SU-DHL-6 (cell line): Measurements from ENCODE around the gene HECW1.

Source experiments
- H2AFZ ChIP-seq: fragments of 200-600 bp; sonication (generic); 2 replicates; pipeline ENCODE4 v1.6.1; 2014; ENCODE audit warnings: low read depth, mild to moderate bottlenecking, moderate library complexity, mixed read lengths, antibody characterized with exemption, low read length; ENCODE audit not compliant: severe bottlenecking
- H3F3A ChIP-seq: fragments of 200-600 bp; shearing (Covaris generic); 2 replicates; pipeline ENCODE4 v1.6.0; 2016; ENCODE audit warnings: antibody characterized with exemption, mild to moderate bottlenecking; ENCODE audit not compliant: insufficient read depth
- H3K27ac ChIP-seq: fragments of 200-600 bp; sonication (generic); 2 replicates; pipeline ENCODE4 v1.5.1; 2016; ENCODE audit warnings: low read depth, mild to moderate bottlenecking, low read length, moderate library complexity, mixed read lengths
- H3K27me3 ChIP-seq: fragments of 200-600 bp; sonication (generic), shearing (Covaris generic); 2 replicates; pipeline ENCODE4 v1.6.0; 2014; ENCODE audit warnings: mild to moderate bottlenecking, low read length
- H3K36me3 ChIP-seq: fragments of 200-600 bp; sonication (generic); 2 replicates; pipeline ENCODE4 v1.6.1; 2014; ENCODE audit warnings: mild to moderate bottlenecking, low read length, mixed read lengths
- H3K4me2 ChIP-seq: fragments of 300-600, 200-600 bp; shearing (Covaris generic), sonication (generic); 2 replicates; pipeline ENCODE4 v1.6.0; 2014; ENCODE audit warnings: low read length, low read depth, mild to moderate bottlenecking; ENCODE audit not compliant: poor library complexity, severe bottlenecking
- H3K4me3 ChIP-seq: fragments of 200-600 bp; sonication (generic); 2 replicates; pipeline ENCODE4 v1.5.1; 2014; ENCODE audit warnings: antibody characterized with exemption, low read length, mild to moderate bottlenecking, mixed read lengths; ENCODE audit not compliant: insufficient read depth, poor library complexity, severe bottlenecking
- H3K79me2 ChIP-seq: fragments of 200-600 bp; sonication (generic); 2 replicates; pipeline ENCODE4 v1.6.1; 2014; ENCODE audit warnings: mild to moderate bottlenecking, low read length, moderate library complexity; ENCODE audit not compliant: insufficient read depth
- H3K9ac ChIP-seq: fragments of 200-600 bp; sonication (generic); 2 replicates; pipeline ENCODE4 v1.7.0; 2014; ENCODE audit warnings: mild to moderate bottlenecking, low read length
- H3K9me2 ChIP-seq: fragments of 200-600 bp; sonication (generic); replicated peaks from 2 replicates; pipeline ENCODE4 v1.6.1; 2014; ENCODE audit warnings: low read length; ENCODE audit not compliant: insufficient read depth
- H3K9me3 ChIP-seq: fragments of 200-600 bp; sonication (generic); 2 replicates; pipeline ENCODE4 v1.6.1; 2014; ENCODE audit warnings: low read length, mixed read lengths; ENCODE audit not compliant: insufficient read depth
- H4K20me1 ChIP-seq: fragments of 200-600 bp; sonication (generic); 2 replicates; pipeline ENCODE4 v1.6.1; 2014; ENCODE audit warnings: low read depth, mild to moderate bottlenecking, antibody characterized with exemption, low read length, moderate library complexity, mixed read lengths
- EZH2phosphoT487 ChIP-seq: fragments of 200-600 bp; sonication (generic), shearing (Covaris generic); conservative IDR thresholded peaks from 2 replicates; pipeline ENCODE4 v1.6.1; 2018; ENCODE audit warnings: mild to moderate bottlenecking, antibody characterized with exemption, low read length, moderate library complexity, mixed read lengths
- TF ChIP-seq, protein P1 (sequence below): fragments of 200-600 bp; sonication (generic); IDR thresholded peaks from one replicate; pipeline ENCODE4 v1.5.1; 2017; ENCODE audit warnings: antibody characterized with exemption, mild to moderate bottlenecking, low read length, moderate library complexity; ENCODE audit not compliant: insufficient read depth, poor library complexity, severe bottlenecking

Gene HECW1

DNA sequence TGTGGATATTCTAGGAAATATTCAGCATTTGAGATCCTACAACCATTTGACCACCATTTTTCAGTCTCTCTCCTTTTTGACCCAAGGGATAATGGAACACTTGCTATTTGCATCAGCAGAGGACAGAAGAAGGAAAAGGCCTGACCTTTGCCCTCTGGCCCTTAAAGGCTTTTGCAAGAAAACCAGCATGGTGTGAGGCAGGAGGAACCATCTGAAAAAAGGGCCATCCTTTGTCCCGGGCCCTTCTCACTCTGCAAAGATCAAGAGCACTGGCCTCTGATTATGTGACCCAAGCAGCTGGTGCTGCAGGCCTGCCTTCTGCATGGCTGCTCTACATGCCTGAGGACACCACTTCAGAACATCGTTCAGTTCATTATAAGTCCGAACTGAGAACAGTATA lies 337.1 kb downstream of the HECW1 start:
- no peaks in the 10 kb centered on the region for H3K79me2 ChIP-seq
- H3K36me3 ChIP-seq: no peaks in the 10 kb centered on the region
- H4K20me1 ChIP-seq: no peaks in the 10 kb centered on the region
- H3F3A ChIP-seq: no peaks in the 10 kb centered on the region
- TF ChIP-seq, protein P1, sequence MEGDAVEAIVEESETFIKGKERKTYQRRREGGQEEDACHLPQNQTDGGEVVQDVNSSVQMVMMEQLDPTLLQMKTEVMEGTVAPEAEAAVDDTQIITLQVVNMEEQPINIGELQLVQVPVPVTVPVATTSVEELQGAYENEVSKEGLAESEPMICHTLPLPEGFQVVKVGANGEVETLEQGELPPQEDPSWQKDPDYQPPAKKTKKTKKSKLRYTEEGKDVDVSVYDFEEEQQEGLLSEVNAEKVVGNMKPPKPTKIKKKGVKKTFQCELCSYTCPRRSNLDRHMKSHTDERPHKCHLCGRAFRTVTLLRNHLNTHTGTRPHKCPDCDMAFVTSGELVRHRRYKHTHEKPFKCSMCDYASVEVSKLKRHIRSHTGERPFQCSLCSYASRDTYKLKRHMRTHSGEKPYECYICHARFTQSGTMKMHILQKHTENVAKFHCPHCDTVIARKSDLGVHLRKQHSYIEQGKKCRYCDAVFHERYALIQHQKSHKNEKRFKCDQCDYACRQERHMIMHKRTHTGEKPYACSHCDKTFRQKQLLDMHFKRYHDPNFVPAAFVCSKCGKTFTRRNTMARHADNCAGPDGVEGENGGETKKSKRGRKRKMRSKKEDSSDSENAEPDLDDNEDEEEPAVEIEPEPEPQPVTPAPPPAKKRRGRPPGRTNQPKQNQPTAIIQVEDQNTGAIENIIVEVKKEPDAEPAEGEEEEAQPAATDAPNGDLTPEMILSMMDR: no peak
- no peak for TF ChIP-seq EZH2phosphoT487
- no peak overlapping the region for H3K27ac ChIP-seq
- H3K4me2 ChIP-seq: no peak overlapping the region
- H3K9me3 ChIP-seq: no peaks in the 10 kb centered on the region
- no peak overlapping the region for H3K9ac ChIP-seq
- H3K27me3 ChIP-seq: no peaks in the 10 kb centered on the region
- no peak overlapping the region for H2AFZ ChIP-seq
- no peak overlapping the region for H3K4me3 ChIP-seq
- H3K9me2 ChIP-seq: no peaks in the 10 kb centered on the region

DNA sequence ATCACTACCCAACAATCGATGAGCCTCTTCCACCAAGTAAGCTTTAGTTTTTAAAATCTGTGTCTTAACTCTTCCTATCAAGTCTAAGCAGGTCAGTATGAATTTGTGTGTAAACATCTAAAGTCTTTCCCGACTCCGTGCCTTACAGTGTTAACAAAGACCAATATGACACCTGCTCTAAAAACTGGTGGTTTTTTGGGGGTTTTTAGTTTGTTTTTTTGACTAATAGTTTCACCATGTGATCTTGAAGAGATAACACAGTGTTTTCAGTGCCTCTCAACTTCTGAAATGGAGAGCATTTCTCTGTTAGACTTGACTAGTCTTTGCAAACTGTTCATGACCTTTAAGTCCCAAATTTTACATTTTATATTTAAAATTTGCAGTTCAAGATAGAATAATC lies 338.4 kb downstream of the HECW1 start:
- H3K9me3 ChIP-seq: no peaks in the 10 kb centered on the region
- H2AFZ ChIP-seq: no peak overlapping the region
- H3K4me3 ChIP-seq: no peak overlapping the region
- H4K20me1 ChIP-seq: no peaks in the 10 kb centered on the region
- no peak overlapping the region for H3K4me2 ChIP-seq
- H3F3A ChIP-seq: no peaks in the 10 kb centered on the region
- no peaks in the 10 kb centered on the region for H3K36me3 ChIP-seq
- no peaks in the 10 kb centered on the region for H3K9me2 ChIP-seq
- H3K9ac ChIP-seq: no peak overlapping the region
- TF ChIP-seq, protein P1: no peak
- TF ChIP-seq EZH2phosphoT487: no peak
- no peaks in the 10 kb centered on the region for H3K27me3 ChIP-seq
- no peak overlapping the region for H3K27ac ChIP-seq
- H3K79me2 ChIP-seq: no peaks in the 10 kb centered on the region

DNA sequence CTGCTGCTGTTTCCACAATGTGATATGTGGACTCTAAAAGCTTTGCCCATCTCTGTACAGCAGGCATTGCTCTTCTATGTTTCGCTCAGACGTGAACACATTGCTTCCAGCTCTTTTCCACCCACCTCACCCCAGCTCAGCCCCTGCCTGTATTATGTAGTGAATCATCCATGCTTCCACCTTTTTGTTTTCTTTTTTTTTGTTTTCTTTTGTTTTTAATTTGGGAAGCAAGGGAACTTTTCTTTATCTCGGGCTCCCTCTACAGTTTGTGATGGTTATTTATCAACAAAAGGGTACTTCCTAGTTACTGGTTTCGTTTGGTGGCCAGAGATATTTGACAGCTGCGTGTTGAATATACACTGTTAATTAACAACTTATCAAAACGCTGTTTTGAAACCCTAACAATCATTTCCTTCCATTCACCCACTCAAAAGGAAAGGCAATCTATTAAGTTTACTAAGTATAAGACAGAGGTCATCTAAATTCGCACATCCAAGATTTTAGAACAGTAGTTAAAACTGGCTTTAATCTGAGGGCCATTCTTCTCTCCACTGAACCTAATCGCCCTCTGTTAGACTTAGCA lies 342.6 kb downstream of the HECW1 start:
- no peak overlapping the region for H3K27ac ChIP-seq
- no peaks in the 10 kb centered on the region for H3K9me2 ChIP-seq
- H3K4me2 ChIP-seq: peak overlapping the region; percentile 10
- H4K20me1 ChIP-seq: no peaks in the 10 kb centered on the region
- H3K9ac ChIP-seq: no peak overlapping the region
- H3K79me2 ChIP-seq: no peaks in the 10 kb centered on the region
- H3K9me3 ChIP-seq: no peaks in the 10 kb centered on the region
- H3K27me3 ChIP-seq: no peaks in the 10 kb centered on the region
- H3K4me3 ChIP-seq: no peak overlapping the region
- H3F3A ChIP-seq: no peaks in the 10 kb centered on the region
- H2AFZ ChIP-seq: no peak overlapping the region
- H3K36me3 ChIP-seq: no peaks in the 10 kb centered on the region
- TF ChIP-seq, protein P1: peak; percentile 65
- no peak for TF ChIP-seq EZH2phosphoT487
